Mesenchymal stem cell (in vitro differentiated cells and primary cell): Measurements from ENCODE around the gene MGAT4B. TPM values are rescaled to one million over a fixed set of nuclear protein-coding genes. Genes with fewer than 3 reads are reported as not detected.

Source experiments
- DNase-seq: peaks from one replicate; pipeline ENCODE4 v3.0.0-alpha.2; 2013
- H2AFZ ChIP-seq: one replicate; pipeline ENCODE4 v1.6.1; 2013; ENCODE audit warnings: low read depth, mild to moderate bottlenecking, control low read depth, inconsistent platforms, low read length, moderate library complexity
- H2AK5ac ChIP-seq: 2 replicates; pipeline ENCODE4 v1.6.1; 2013; ENCODE audit warnings: low read length, moderate library complexity, mild to moderate bottlenecking, inconsistent platforms; ENCODE audit not compliant: severe bottlenecking
- H2BK120ac ChIP-seq: one replicate; pipeline ENCODE4 v1.6.1; 2013; ENCODE audit warnings: low read depth, mild to moderate bottlenecking, inconsistent platforms, low read length, moderate library complexity
- H2BK12ac ChIP-seq, 2 experiments: one replicate each; pipeline ENCODE4 v1.6.1; 2013; ENCODE audit warnings: inconsistent platforms in 2 of 2, low read length in 2 of 2, mild to moderate bottlenecking in 2 of 2, moderate library complexity in 2 of 2, control low read depth in 1 of 2
- H2BK15ac ChIP-seq: one replicate; pipeline ENCODE4 v1.6.1; 2013; ENCODE audit warnings: mild to moderate bottlenecking, low read depth, inconsistent platforms; ENCODE audit not compliant: poor library complexity, severe bottlenecking
- H2BK5ac ChIP-seq: 2 replicates; pipeline ENCODE4 v1.6.1; 2013; ENCODE audit warnings: low read depth, mild to moderate bottlenecking, low read length, control low read depth, inconsistent platforms; ENCODE audit not compliant: poor library complexity, severe bottlenecking
- H3K14ac ChIP-seq, 2 experiments: one replicate each; pipeline ENCODE4 v1.6.1; 2013; ENCODE audit warnings: inconsistent platforms in 2 of 2, low read length in 2 of 2, control low read depth in 1 of 2, mild to moderate bottlenecking in 1 of 2, moderate library complexity in 1 of 2
- H3K18ac ChIP-seq, 2 experiments: one replicate each; pipeline ENCODE4 v1.6.1; 2013; ENCODE audit warnings: inconsistent platforms in 2 of 2, low read length in 2 of 2, control low read depth in 1 of 2, low read depth in 1 of 2, mild to moderate bottlenecking in 1 of 2
- H3K23ac ChIP-seq, 2 experiments: one replicate each; pipeline ENCODE4 v1.6.1; 2013; ENCODE audit warnings: inconsistent platforms in 2 of 2, low read length in 2 of 2, mild to moderate bottlenecking in 2 of 2, moderate library complexity in 2 of 2, control low read depth in 1 of 2
- H3K27ac ChIP-seq: 2 replicates; pipeline ENCODE4 v1.5.1; 2013; ENCODE audit warnings: mild to moderate bottlenecking, moderate library complexity, low read length, control low read depth, inconsistent platforms; ENCODE audit not compliant: poor library complexity, severe bottlenecking
- H3K27me3 ChIP-seq, 2 experiments: 2 replicates each; pipeline versions ENCODE4 v1.6.1 to v1.7.0; 2013; ENCODE audit warnings: low read length in 2 of 2, mild to moderate bottlenecking in 2 of 2, moderate library complexity in 2 of 2, control low read depth in 1 of 2, inconsistent platforms in 1 of 2; ENCODE audit not compliant: control insufficient read depth in 1 of 2, insufficient read depth in 1 of 2
- H3K36me3 ChIP-seq, 2 experiments: 2 replicates each; pipeline versions ENCODE4 v1.6.1 to v1.7.0; 2013; ENCODE audit warnings: low read length in 2 of 2, control low read depth in 1 of 2, inconsistent platforms in 1 of 2, low read depth in 1 of 2, mild to moderate bottlenecking in 1 of 2; ENCODE audit not compliant: insufficient read depth in 2 of 2, control insufficient read depth in 1 of 2
- H3K4ac ChIP-seq, 2 experiments: one replicate each; pipeline ENCODE4 v1.6.1; 2013; ENCODE audit warnings: inconsistent platforms in 2 of 2, low read length in 2 of 2, mild to moderate bottlenecking in 2 of 2, moderate library complexity in 2 of 2, control low read depth in 1 of 2, low read depth in 1 of 2
- H3K4me1 ChIP-seq: 2 replicates; pipeline ENCODE4 v1.6.1; 2013; ENCODE audit warnings: low read depth, low read length, control low read depth; ENCODE audit not compliant: control insufficient read depth, insufficient read depth
- H3K4me2 ChIP-seq: 2 replicates; pipeline ENCODE4 v1.6.1; 2013; ENCODE audit warnings: low read length, mild to moderate bottlenecking, inconsistent platforms; ENCODE audit not compliant: poor library complexity, severe bottlenecking
- H3K4me3 ChIP-seq, 2 experiments: 2 replicates each; pipeline versions ENCODE4 v1.5.1 to v1.7.0; 2013; ENCODE audit warnings: low read length in 2 of 2, mild to moderate bottlenecking in 2 of 2, control low read depth in 1 of 2, low read depth in 1 of 2; ENCODE audit not compliant: insufficient read depth in 1 of 2
- H3K79me1 ChIP-seq: replicated peaks from 2 replicates; pipeline ENCODE4 v1.6.1; 2013; ENCODE audit warnings: mild to moderate bottlenecking, control low read depth, low read length, inconsistent platforms; ENCODE audit not compliant: poor library complexity, severe bottlenecking
- H3K9ac ChIP-seq: 2 replicates; pipeline ENCODE4 v1.7.0; 2013; ENCODE audit warnings: mild to moderate bottlenecking, low read length, moderate library complexity
- H3K9me3 ChIP-seq: 2 replicates; pipeline ENCODE4 v1.7.0; 2013; ENCODE audit warnings: mild to moderate bottlenecking, low read length; ENCODE audit not compliant: control insufficient read depth
- H4K8ac ChIP-seq: one replicate; pipeline ENCODE4 v1.6.1; 2013; ENCODE audit warnings: inconsistent platforms, mild to moderate bottlenecking, low read length, moderate library complexity
- H4K91ac ChIP-seq: one replicate; pipeline ENCODE4 v1.6.1; 2013; ENCODE audit warnings: mild to moderate bottlenecking, low read length, inconsistent platforms
- WGBS: methylation state at CpG from one replicate; pipeline ENCODE4 v1.1.7; 2013; ENCODE audit warnings: mixed read lengths; 5-methylcytosine and 5-hydroxymethylcytosine counted together
- polyA plus RNA-seq, 2 experiments: library from polyadenylated mRNA; stranded (reverse); fragments of 200-250 nt; gene quantifications; one replicate each; pipeline ENCODE4 v1.2.3, GENCODE V29; 2013

Gene MGAT4B
- polyA plus RNA-seq (2013, experiment 1 of 2), result 182 TPM
- 176 TPM for polyA plus RNA-seq (2013, experiment 2 of 2)

DNA sequence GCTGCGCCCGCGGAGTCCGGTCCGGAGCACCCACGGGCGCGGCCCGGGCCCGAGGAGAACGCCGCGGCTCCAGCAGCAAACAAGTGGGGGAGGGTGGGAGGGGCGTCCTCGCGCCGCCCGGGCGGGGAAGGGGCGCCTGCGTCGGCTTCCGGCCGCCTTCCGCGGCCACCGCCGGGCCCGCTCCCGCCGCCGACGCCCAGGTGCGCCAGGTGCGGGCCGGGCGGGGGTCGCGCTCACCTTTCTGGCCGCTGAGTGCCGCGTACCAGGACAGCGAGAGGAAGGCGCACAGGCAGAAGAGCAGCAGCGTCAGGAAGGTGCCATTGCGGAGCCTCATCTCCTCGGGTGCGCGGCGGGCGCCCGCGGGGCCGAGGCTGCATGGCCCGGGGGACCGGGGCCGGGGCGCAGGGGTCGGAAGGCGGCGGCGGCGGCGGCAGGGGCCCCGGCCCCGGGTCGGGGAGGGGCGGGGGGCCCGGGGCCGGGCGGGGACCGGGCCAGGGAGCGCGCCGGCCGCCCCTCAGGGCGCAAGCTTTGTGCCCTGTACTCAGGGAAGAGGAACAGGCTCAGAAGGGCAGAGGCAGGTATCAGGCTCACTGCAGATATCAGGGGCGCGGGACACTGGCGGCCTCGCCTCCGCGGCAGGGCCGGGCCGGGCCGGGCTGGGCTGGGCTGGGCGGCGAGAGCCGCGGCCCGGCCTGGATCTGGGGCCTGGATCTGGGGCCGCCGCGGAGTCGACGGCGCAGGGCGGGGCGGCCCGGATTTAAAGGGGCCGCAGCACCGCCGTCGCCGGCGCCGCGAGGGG, at the start of gene MGAT4B:
Gene MGAT4B (minus strand): TSS at position 617 of the 799 bp plus-strand sequence. CDS start 283 bp downstream, at position 334.
- peak within 1 kb of the TSS; percentile 99 to 100 for H3K18ac ChIP-seq
- H3K4me3 ChIP-seq, result peak within 1 kb of the TSS; percentile 84 to 98
- peaks cover 5 to 36% of the 10 kb centered on the region in 2 experiments for H3K36me3 ChIP-seq
- H2BK12ac ChIP-seq, result peak within 1 kb of the TSS in 1 of 2 experiments; percentile 85
- H2AFZ ChIP-seq, result peak within 1 kb of the TSS; percentile 3
- H4K91ac ChIP-seq, result peak within 1 kb of the TSS; percentile 95
- H2BK120ac ChIP-seq, result peak within 1 kb of the TSS; percentile 99
- H3K79me1 ChIP-seq, result peaks cover 9% of the 10 kb centered on the region
- H3K27ac ChIP-seq, result peak within 1 kb of the TSS; percentile 94
- peak within 1 kb of the TSS; percentile 81 for H4K8ac ChIP-seq
- no peaks in the 10 kb centered on the region for H3K9me3 ChIP-seq
- no peak within 1 kb of the TSS for H2AK5ac ChIP-seq
- peak within 1 kb of the TSS; percentile 87 for H3K9ac ChIP-seq
- H3K4me2 ChIP-seq, result peak within 1 kb of the TSS; percentile 93
- peak; percentile 70 for DNase-seq
- peak within 1 kb of the TSS in 1 of 2 experiments; percentile 99 for H3K23ac ChIP-seq
- under 1% methylated on average over 57 of the region's 108 CpGs for WGBS
- peak within 1 kb of the TSS; percentile 89 to 98 for H3K4ac ChIP-seq
- H3K14ac ChIP-seq, result peak within 1 kb of the TSS; percentile 92 to 100
- H2BK15ac ChIP-seq, result peak within 1 kb of the TSS; percentile 93
- H2BK5ac ChIP-seq, result peak within 1 kb of the TSS; percentile 87
- peaks cover 45% of the 10 kb centered on the region for H3K4me1 ChIP-seq
- H3K27me3 ChIP-seq, result no peaks in the 10 kb centered on the region

DNA sequence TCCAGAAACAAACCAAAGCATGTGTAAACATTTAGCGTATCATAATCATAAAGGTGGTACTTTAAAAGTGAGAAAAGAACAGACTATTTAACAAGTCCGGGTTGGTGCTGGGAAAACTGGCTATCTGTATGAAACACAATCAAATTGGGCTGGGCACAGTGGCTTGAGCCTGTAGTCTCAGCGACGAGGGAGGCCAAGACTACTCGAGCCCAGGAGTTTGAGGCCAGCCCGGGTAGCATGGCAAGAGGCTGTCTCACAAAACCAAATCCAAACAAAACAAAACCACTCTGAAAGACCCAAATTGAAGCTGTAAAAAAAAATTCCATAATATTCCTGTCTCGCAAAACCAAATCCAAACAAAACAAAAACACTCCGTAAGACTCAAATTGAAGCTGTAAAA, 47.7 kb upstream of the MGAT4B start:
- no peak overlapping the region for H3K23ac ChIP-seq
- H3K9ac ChIP-seq, result no peak overlapping the region
- no peak overlapping the region for H2BK12ac ChIP-seq
- H4K8ac ChIP-seq, result no peak overlapping the region
- no peak overlapping the region for H3K27ac ChIP-seq
- DNase-seq, result no peak
- H3K9me3 ChIP-seq, result no peaks in the 10 kb centered on the region
- H2BK15ac ChIP-seq, result no peak overlapping the region
- 92% methylated on average over 7 of the region's 8 CpGs for WGBS
- no peak overlapping the region for H2BK120ac ChIP-seq
- H2AFZ ChIP-seq, result no peak overlapping the region
- H3K18ac ChIP-seq, result no peak overlapping the region
- no peak overlapping the region for H4K91ac ChIP-seq
- no peak overlapping the region for H2AK5ac ChIP-seq
- H3K4me3 ChIP-seq, result no peak overlapping the region
- H3K36me3 ChIP-seq, result peaks cover 40% of the 10 kb centered on the region in 2 experiments
- H3K27me3 ChIP-seq, result no peaks in the 10 kb centered on the region
- no peak overlapping the region for H3K14ac ChIP-seq
- H3K4me2 ChIP-seq, result no peak overlapping the region
- H2BK5ac ChIP-seq, result no peak overlapping the region
- peaks cover 4% of the 10 kb centered on the region for H3K4me1 ChIP-seq
- no peak overlapping the region for H3K4ac ChIP-seq
- H3K79me1 ChIP-seq, result peaks cover 29% of the 10 kb centered on the region

DNA sequence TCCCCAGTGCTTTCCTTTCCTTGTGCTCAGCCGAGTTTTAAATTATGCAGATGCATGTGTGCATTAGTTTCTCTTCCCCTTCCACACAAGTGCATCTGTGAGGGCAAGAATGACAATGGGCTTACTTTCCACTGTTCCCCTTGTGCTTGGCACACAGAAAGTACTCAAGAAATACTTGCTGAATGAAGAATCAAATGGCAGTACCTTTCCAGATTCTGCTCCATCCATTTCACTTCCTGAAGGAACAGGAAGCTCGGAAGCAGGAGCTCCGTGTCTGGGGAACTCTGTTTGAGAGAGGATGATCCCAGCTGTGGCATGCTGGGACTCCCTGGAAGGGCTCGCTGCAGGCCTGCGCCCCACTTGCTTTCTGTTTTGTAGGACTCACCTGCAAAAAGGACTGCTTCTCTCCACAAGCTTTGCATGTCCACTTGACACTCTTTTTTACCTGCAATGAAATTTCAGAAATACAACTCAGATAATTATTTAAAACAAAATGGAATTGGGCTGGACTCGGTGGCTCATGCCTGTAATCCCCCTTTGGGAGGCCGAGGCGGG, 46.4 kb upstream of the MGAT4B start:
- Histone ChIP-seq H3K9ac (no peak overlapping the region), H3K36me3 (peaks cover 44 to 53% of the 10 kb centered on the region in 2 experiments), H3K23ac (no peak overlapping the region), H3K9me3 (no peaks in the 10 kb centered on the region), H3K27me3 (no peaks in the 10 kb centered on the region), H2BK15ac (no peak overlapping the region), H4K8ac (no peak overlapping the region), H2BK12ac (no peak overlapping the region), H3K4me1 (peaks cover 4% of the 10 kb centered on the region), H3K27ac (no peak overlapping the region), H2AFZ (no peak overlapping the region), H3K4me3 (no peak overlapping the region), H2BK5ac (no peak overlapping the region), H2AK5ac (no peak overlapping the region), H4K91ac (no peak overlapping the region), H2BK120ac (no peak overlapping the region), H3K79me1 (peaks cover 25% of the 10 kb centered on the region), H3K4ac (no peak overlapping the region), H3K18ac (no peak overlapping the region), H3K4me2 (no peak overlapping the region), H3K14ac (no peak overlapping the region)
- 95% methylated on average over 8 of the region's 8 CpGs for WGBS
- DNase-seq, result no peak

DNA sequence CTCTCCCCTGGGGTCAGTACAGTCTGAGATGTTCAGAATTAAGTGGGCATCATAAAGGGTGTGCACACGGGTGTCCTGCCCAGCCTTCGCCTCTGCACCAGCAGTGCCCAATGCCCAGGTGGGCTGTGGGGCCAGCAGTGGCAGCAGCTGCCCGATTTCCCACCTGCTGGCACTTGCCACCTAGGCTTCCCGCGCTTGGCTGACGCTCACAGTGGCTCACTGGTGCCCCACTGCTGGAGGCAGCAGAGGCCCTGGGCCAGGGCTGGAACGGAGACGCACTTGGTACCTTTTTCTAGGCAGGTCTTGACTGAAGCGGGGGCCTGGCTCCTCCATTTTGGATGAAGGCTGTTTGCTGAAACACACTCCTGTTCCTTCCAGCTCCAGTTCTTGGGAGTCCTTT, 35.0 kb upstream of the MGAT4B start:
- no peak overlapping the region for H3K4ac ChIP-seq
- H3K14ac ChIP-seq, result no peak overlapping the region
- H2BK12ac ChIP-seq, result no peak overlapping the region
- H2AK5ac ChIP-seq, result no peak overlapping the region
- no peak overlapping the region for H2BK15ac ChIP-seq
- no peak overlapping the region for H4K91ac ChIP-seq
- H3K27me3 ChIP-seq, result no peaks in the 10 kb centered on the region
- WGBS, result 97% methylated on average over 9 of the region's 9 CpGs
- peaks cover 2% of the 10 kb centered on the region for H3K79me1 ChIP-seq
- H2BK120ac ChIP-seq, result no peak overlapping the region
- H3K9me3 ChIP-seq, result peaks cover 32% of the 10 kb centered on the region
- no peak overlapping the region for H3K27ac ChIP-seq
- peak overlapping the region; percentile 30 for H4K8ac ChIP-seq
- peaks cover 64 to 74% of the 10 kb centered on the region in 2 experiments for H3K36me3 ChIP-seq
- H3K9ac ChIP-seq, result no peak overlapping the region
- H3K18ac ChIP-seq, result no peak overlapping the region
- no peak overlapping the region for H2BK5ac ChIP-seq
- H3K23ac ChIP-seq, result no peak overlapping the region
- peaks cover 6% of the 10 kb centered on the region for H3K4me1 ChIP-seq
- no peak for DNase-seq
- H2AFZ ChIP-seq, result no peak overlapping the region
- H3K4me3 ChIP-seq, result no peak overlapping the region
- H3K4me2 ChIP-seq, result no peak overlapping the region
